ENCODE measurements around the gene VWA3B.

Gene VWA3B

DNA sequence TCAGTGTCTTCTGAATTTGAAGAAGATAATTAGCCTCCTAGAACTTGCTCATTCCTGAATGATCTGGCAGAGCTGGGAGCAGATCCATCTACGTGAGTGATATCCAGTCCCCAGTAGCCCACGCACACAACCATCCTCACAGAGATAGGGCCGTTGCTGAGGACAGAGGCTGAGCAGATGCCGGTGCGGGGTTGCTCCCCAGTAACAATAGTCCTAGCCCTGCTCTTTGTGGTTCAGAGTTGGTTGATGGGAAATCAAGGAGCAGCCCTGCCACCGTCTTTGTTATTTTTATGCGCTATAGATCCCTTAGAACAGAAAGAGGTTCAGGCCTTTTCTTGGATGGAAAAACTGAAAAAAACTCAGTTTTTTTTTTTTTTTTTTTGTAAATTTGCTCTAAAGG is 69.3 kb downstream of the VWA3B start:
- no peak overlapping the region for H2AFZ ChIP-seq (ENCODE audit: low read length)
- no peak for DNase-seq
- H3K27me3 ChIP-seq (replicated peaks; ENCODE audit: insufficient read depth, low read length): no peaks in the 10 kb centered on the region
- no peaks in the 10 kb centered on the region for H3K9me2 ChIP-seq (replicated peaks; ENCODE audit: insufficient read depth, low read length)
- H3K9ac ChIP-seq (ENCODE audit: low read length): no peak overlapping the region
- H4K20me1 ChIP-seq (ENCODE audit: insufficient read depth, low read length): no peaks in the 10 kb centered on the region
- no peak overlapping the region for H3K27ac ChIP-seq (ENCODE audit: low read length)
- H3K4me1 ChIP-seq (ENCODE audit: low read length): no peaks in the 10 kb centered on the region
- TF ChIP-seq, protein P1, sequence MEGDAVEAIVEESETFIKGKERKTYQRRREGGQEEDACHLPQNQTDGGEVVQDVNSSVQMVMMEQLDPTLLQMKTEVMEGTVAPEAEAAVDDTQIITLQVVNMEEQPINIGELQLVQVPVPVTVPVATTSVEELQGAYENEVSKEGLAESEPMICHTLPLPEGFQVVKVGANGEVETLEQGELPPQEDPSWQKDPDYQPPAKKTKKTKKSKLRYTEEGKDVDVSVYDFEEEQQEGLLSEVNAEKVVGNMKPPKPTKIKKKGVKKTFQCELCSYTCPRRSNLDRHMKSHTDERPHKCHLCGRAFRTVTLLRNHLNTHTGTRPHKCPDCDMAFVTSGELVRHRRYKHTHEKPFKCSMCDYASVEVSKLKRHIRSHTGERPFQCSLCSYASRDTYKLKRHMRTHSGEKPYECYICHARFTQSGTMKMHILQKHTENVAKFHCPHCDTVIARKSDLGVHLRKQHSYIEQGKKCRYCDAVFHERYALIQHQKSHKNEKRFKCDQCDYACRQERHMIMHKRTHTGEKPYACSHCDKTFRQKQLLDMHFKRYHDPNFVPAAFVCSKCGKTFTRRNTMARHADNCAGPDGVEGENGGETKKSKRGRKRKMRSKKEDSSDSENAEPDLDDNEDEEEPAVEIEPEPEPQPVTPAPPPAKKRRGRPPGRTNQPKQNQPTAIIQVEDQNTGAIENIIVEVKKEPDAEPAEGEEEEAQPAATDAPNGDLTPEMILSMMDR (IDR thresholded peaks at IDR 0.05; ENCODE audit: low read length): no peak
- TF ChIP-seq EZH2 (optimal IDR thresholded peaks at IDR 0.05; ENCODE audit: low read depth, low read length) (no peak), EZH2phosphoT487 (IDR thresholded peaks at IDR 0.05; ENCODE audit: low read length) (no peak)
- H3K9me3 ChIP-seq (replicated peaks; ENCODE audit: insufficient read depth, low read length): no peaks in the 10 kb centered on the region
- H3F3A ChIP-seq (ENCODE audit: insufficient read depth, low read length): no peaks in the 10 kb centered on the region
- no peaks in the 10 kb centered on the region for H3K36me3 ChIP-seq (replicated peaks; ENCODE audit: insufficient read depth, low read length)
- H3K4me2 ChIP-seq (ENCODE audit: low read depth, low read length): no peak overlapping the region
- H3K79me2 ChIP-seq (ENCODE audit: low read length): no peaks in the 10 kb centered on the region
- H3K4me3 ChIP-seq (ENCODE audit: low read length): no peak overlapping the region

DNA sequence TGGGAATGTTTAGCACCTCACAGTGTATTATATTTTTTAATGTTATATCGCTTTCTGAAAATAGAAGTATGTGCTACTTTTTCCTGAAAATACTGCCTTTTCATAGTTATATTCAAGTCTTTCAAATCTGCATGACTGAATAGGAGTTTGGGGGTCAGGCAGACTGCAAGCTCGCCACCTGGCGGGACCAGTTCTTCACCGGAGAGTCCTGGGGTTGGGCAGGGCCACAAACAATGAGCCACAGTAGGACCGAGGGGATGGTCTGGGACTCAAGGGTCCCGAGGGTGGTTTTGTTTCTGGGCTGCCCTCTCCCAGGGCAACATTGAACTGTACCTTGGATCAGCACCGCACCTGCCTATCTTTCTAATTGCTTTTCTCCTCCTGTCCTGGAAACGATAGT is 70.6 kb downstream of the VWA3B start:
- H3K4me3 ChIP-seq (ENCODE audit: low read length): no peak overlapping the region
- H3K9me3 ChIP-seq (replicated peaks; ENCODE audit: insufficient read depth, low read length): no peaks in the 10 kb centered on the region
- H3K4me1 ChIP-seq (ENCODE audit: low read length): no peaks in the 10 kb centered on the region
- no peak overlapping the region for H3K9ac ChIP-seq (ENCODE audit: low read length)
- H2AFZ ChIP-seq (ENCODE audit: low read length): no peak overlapping the region
- H3K9me2 ChIP-seq (replicated peaks; ENCODE audit: insufficient read depth, low read length): no peaks in the 10 kb centered on the region
- no peak for DNase-seq
- no peak overlapping the region for H3K27ac ChIP-seq (ENCODE audit: low read length)
- H3K4me2 ChIP-seq (ENCODE audit: low read depth, low read length): no peak overlapping the region
- H3K36me3 ChIP-seq (replicated peaks; ENCODE audit: insufficient read depth, low read length): no peaks in the 10 kb centered on the region
- TF ChIP-seq EZH2phosphoT487 (IDR thresholded peaks at IDR 0.05; ENCODE audit: low read length) (no peak), EZH2 (optimal IDR thresholded peaks at IDR 0.05; ENCODE audit: low read depth, low read length) (no peak)
- TF ChIP-seq, protein P1 (IDR thresholded peaks at IDR 0.05; ENCODE audit: low read length): no peak
- H3K27me3 ChIP-seq (replicated peaks; ENCODE audit: insufficient read depth, low read length): no peaks in the 10 kb centered on the region
- H4K20me1 ChIP-seq (ENCODE audit: insufficient read depth, low read length): no peaks in the 10 kb centered on the region
- no peaks in the 10 kb centered on the region for H3K79me2 ChIP-seq (ENCODE audit: low read length)
- no peaks in the 10 kb centered on the region for H3F3A ChIP-seq (ENCODE audit: insufficient read depth, low read length)

DNA sequence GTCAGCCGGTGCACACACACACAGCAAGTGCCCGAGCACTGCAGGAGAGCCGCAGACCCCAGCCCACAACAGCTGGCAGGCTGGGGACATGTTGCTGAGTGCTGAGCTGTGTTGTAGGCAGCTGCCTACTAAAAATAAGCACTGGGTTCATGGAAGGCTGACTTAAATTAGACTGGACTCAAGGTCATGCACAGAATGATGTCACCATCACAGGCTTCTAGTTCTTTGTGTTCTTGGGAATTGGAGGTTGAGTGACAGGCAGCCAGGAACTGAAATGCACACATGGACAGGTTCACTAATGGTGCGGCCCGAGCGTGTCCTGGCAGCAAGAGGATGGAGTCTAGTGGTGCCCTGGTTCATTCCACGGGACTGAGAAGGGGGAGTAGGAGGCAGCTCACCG is 71.3 kb downstream of the VWA3B start:
- Histone ChIP-seq H3F3A (ENCODE audit: insufficient read depth, low read length) (no peaks in the 10 kb centered on the region), H3K4me3 (ENCODE audit: low read length) (no peak overlapping the region), H3K36me3 (replicated peaks; ENCODE audit: insufficient read depth, low read length) (no peaks in the 10 kb centered on the region), H3K79me2 (ENCODE audit: low read length) (no peaks in the 10 kb centered on the region), H3K9me3 (replicated peaks; ENCODE audit: insufficient read depth, low read length) (no peaks in the 10 kb centered on the region), H2AFZ (ENCODE audit: low read length) (no peak overlapping the region), H3K4me1 (ENCODE audit: low read length) (no peaks in the 10 kb centered on the region), H3K9ac (ENCODE audit: low read length) (no peak overlapping the region), H4K20me1 (ENCODE audit: insufficient read depth, low read length) (no peaks in the 10 kb centered on the region), H3K4me2 (ENCODE audit: low read depth, low read length) (no peak overlapping the region), H3K27me3 (replicated peaks; ENCODE audit: insufficient read depth, low read length) (no peaks in the 10 kb centered on the region), H3K9me2 (replicated peaks; ENCODE audit: insufficient read depth, low read length) (no peaks in the 10 kb centered on the region), H3K27ac (ENCODE audit: low read length) (no peak overlapping the region)
- no peak for DNase-seq
- TF ChIP-seq EZH2phosphoT487 (IDR thresholded peaks at IDR 0.05; ENCODE audit: low read length): no peak
- TF ChIP-seq, protein P1 (IDR thresholded peaks at IDR 0.05; ENCODE audit: low read length): no peak
- no peak for TF ChIP-seq EZH2 (optimal IDR thresholded peaks at IDR 0.05; ENCODE audit: low read depth, low read length)

Measured in MM.1S (cell line).